Measurements from ENCODE around the gene GLIS2.

GLIS2 gene

GRCh38 chr16:4323071-4323844 is 7.4 kb downstream of the GLIS2 start:
- no peak overlapping the region for H3K4me3 Mint-ChIP-seq
- H3K27me3 Mint-ChIP-seq (ENCODE audit: low read depth, poor library complexity), result no peaks in the 10 kb centered on the region
- no peaks in the 10 kb centered on the region for H3K9me3 Mint-ChIP-seq
- H3K36me3 Mint-ChIP-seq (ENCODE audit: low read depth), result no peaks in the 10 kb centered on the region
- no peak overlapping the region for H3K27ac Mint-ChIP-seq
- no peak for DNase-seq
- TF ChIP-seq, protein P1, sequence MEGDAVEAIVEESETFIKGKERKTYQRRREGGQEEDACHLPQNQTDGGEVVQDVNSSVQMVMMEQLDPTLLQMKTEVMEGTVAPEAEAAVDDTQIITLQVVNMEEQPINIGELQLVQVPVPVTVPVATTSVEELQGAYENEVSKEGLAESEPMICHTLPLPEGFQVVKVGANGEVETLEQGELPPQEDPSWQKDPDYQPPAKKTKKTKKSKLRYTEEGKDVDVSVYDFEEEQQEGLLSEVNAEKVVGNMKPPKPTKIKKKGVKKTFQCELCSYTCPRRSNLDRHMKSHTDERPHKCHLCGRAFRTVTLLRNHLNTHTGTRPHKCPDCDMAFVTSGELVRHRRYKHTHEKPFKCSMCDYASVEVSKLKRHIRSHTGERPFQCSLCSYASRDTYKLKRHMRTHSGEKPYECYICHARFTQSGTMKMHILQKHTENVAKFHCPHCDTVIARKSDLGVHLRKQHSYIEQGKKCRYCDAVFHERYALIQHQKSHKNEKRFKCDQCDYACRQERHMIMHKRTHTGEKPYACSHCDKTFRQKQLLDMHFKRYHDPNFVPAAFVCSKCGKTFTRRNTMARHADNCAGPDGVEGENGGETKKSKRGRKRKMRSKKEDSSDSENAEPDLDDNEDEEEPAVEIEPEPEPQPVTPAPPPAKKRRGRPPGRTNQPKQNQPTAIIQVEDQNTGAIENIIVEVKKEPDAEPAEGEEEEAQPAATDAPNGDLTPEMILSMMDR (IDR thresholded peaks at IDR 0.05), result no peak
- peaks cover 55% of the 10 kb centered on the region for H3K4me1 Mint-ChIP-seq

GRCh38 chr16:4323845-4324488 is 8.1 kb downstream of the GLIS2 start:
- peak; percentile 70 for DNase-seq
- H3K27me3 Mint-ChIP-seq (ENCODE audit: low read depth, poor library complexity), result no peaks in the 10 kb centered on the region
- TF ChIP-seq, protein P1 (IDR thresholded peaks at IDR 0.05), result no peak
- H3K9me3 Mint-ChIP-seq, result no peaks in the 10 kb centered on the region
- H3K4me1 Mint-ChIP-seq, result peaks cover 54% of the 10 kb centered on the region
- peak overlapping the region; percentile 38 for H3K4me3 Mint-ChIP-seq
- H3K27ac Mint-ChIP-seq, result peak overlapping the region; percentile 42
- no peaks in the 10 kb centered on the region for H3K36me3 Mint-ChIP-seq (ENCODE audit: low read depth)

DNA sequence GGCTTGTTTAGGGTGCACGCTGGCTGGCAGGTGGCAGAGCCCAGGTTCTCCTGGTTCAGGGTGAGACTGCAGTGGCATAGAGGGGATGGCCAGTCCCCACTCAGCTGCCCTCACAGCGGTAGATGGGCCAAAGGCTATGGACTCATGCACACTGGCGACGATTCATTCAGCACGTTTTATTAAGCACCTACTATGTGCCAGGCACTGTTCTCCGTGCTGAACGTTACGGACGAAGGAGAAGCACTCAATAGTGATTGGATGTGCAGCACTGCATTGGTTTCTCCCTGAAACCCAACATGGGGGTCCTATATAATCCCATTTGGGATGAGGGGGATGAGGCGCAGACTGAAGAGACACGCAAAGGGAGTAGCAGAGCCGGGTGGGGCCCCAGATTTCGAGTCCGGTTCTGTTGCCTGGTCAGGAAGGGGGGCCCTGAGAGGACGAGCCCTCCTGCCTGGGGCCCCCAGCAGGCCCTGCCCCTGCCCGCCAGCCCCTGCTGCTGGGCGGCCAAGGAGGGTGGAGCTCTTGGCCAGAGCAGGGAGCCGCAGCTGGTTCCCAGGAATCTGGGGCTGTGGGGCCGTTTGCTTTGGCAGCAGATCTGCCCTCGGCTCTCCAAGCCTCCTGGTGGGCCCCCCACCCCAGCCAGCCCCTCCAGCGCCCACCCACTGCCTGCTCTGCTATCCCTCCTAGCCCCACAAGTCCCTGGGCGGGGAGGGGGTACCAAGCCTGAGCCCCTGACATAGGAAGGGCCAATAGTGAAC is 8.8 kb downstream of the GLIS2 start:
- peaks cover 3% of the 10 kb centered on the region for H3K36me3 Mint-ChIP-seq (ENCODE audit: low read depth)
- no peaks in the 10 kb centered on the region for H3K27me3 Mint-ChIP-seq (ENCODE audit: low read depth, poor library complexity)
- peaks cover 54% of the 10 kb centered on the region for H3K4me1 Mint-ChIP-seq
- H3K4me3 Mint-ChIP-seq, result peak overlapping the region; percentile 38
- peak overlapping the region; percentile 42 for H3K27ac Mint-ChIP-seq
- H3K9me3 Mint-ChIP-seq, result no peaks in the 10 kb centered on the region
- TF ChIP-seq, protein P1 (IDR thresholded peaks at IDR 0.05), result no peak
- no peak for DNase-seq

DNA sequence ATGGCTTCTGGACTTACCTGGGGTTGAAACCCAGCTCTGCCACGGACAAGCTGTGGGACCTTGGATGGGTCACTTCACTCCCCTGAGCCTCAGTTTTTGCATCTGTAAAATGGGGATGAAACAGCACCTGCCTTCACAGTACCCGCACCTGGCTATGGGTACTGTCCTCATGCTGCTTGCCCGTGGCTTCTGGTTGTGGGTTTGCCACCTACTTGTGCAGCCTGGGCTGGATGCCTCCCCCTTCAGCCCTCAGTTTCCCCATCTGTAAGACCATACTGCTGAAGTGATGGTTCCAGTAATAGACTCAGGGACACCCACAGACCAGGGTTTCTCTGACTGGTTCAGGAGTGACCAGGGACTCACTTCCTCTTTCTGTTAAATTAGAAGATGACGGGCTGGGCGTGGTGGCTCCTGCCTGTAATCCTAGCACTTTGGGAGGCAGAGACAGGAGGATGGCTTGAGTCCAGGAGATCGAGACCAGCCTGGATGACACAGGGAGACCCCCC is 9.4 kb downstream of the GLIS2 start:
- H3K9me3 Mint-ChIP-seq, result no peaks in the 10 kb centered on the region
- no peak for DNase-seq
- peaks cover 5% of the 10 kb centered on the region for H3K36me3 Mint-ChIP-seq (ENCODE audit: low read depth)
- no peak overlapping the region for H3K27ac Mint-ChIP-seq
- H3K4me1 Mint-ChIP-seq, result peaks cover 53% of the 10 kb centered on the region
- H3K27me3 Mint-ChIP-seq (ENCODE audit: low read depth, poor library complexity), result no peaks in the 10 kb centered on the region
- H3K4me3 Mint-ChIP-seq, result no peak overlapping the region
- TF ChIP-seq, protein P1 (IDR thresholded peaks at IDR 0.05), result no peak

DNA sequence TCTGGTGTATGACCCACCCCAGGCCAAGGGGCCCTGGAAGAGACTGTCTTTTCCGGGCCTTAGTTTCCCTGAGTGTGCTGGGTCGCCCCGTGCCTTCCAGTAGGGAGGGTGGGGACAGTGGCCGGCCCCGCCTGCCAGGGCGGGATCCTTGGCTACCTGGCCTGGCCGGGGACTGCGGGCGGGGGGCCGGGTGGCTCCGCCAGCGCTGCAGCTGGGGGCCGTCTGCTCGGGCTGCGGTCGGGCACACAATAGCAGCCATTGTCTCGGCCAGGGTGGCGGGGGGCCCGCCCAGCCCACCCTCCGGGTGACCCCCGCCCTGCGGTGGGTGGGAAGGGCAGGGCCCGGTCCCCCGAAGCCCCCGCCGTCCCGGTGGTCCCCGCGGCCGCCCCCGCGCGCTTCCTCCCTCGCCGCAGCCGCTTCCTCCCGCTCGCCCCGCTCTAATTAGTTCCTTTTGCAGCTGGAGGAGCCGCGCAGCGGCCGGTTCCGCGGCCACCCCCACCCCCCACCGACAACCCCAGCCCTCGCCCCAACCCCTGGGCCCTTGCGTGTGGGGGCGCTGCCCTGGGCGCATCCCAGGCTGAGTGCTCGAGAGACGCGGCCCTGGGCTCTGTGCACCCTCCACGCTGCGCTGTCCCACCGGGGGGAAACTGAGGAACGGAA is 11.6 kb downstream of the GLIS2 start:
- H3K27ac Mint-ChIP-seq, result no peak overlapping the region
- H3K9me3 Mint-ChIP-seq, result no peaks in the 10 kb centered on the region
- H3K4me1 Mint-ChIP-seq, result peaks cover 43% of the 10 kb centered on the region
- peaks cover 5% of the 10 kb centered on the region for H3K36me3 Mint-ChIP-seq (ENCODE audit: low read depth)
- H3K4me3 Mint-ChIP-seq, result no peak overlapping the region
- TF ChIP-seq, protein P1 (IDR thresholded peaks at IDR 0.05), result no peak
- no peak for DNase-seq
- no peaks in the 10 kb centered on the region for H3K27me3 Mint-ChIP-seq (ENCODE audit: low read depth, poor library complexity)

All from nephron progenitor cell (in vitro differentiated cells).